Measurements from ENCODE around the gene PRSS57. TPM values are rescaled to one million over a fixed set of nuclear protein-coding genes. Genes with fewer than 3 reads are reported as not detected.
A peak's percentile ranks its signal among the peaks of the same experiment; 100 is the strongest.

The PRSS57 gene
- polyA plus RNA-seq, 1 donor (not counting 4 experiments of a cell fraction or from before 2014, with no cell fraction given) = not detected

- DNase-seq (ENCODE audit: low read depth, low spot score) = no peak
- Histone ChIP-seq H3K4me1 (ENCODE audit: control insufficient read depth, extremely low read depth, insufficient read depth, low read length) (peaks cover 48% of the 10 kb centered on the region), H3K27ac (ENCODE audit: control insufficient read depth, insufficient read depth, low read length) (peak overlapping the region; percentile 96), H3K9me3 (ENCODE audit: control insufficient read depth, low read depth, low read length) (no peaks in the 10 kb centered on the region), H3K4me2 (ENCODE audit: control insufficient read depth, extremely low read depth, insufficient read depth, low read depth, low read length) (peak overlapping the region; percentile 99), H3K4me3 (ENCODE audit: control insufficient read depth in 2 of 3, extremely low read depth in 1 of 3, insufficient read depth in 2 of 3, low read depth in 1 of 3, low read length in 3 of 3) (peak overlapping the region; percentile 84 to 96 (median 85)), H3K9ac (ENCODE audit: control insufficient read depth, extremely low read depth, insufficient read depth, low read length) (peak overlapping the region; percentile 86), H3K36me3 (ENCODE audit: control insufficient read depth in 2 of 2, extremely low read depth in 1 of 2, insufficient read depth in 2 of 2, low read length in 2 of 2) (peaks cover 10 to 11% of the 10 kb centered on the region in 2 experiments), H3K9me1 (ENCODE audit: control insufficient read depth, extremely low read depth, insufficient read depth, low read length) (peaks cover 6% of the 10 kb centered on the region), H2AFZ (ENCODE audit: control insufficient read depth, low read length) (no peak overlapping the region), H3K27me3 (ENCODE audit: control insufficient read depth, extremely low read depth, insufficient read depth, low read length) (no peaks in the 10 kb centered on the region), H4K20me1 (ENCODE audit: control insufficient read depth, extremely low read depth, insufficient read depth, low read length) (peaks cover 50% of the 10 kb centered on the region), H3K79me2 (ENCODE audit: control insufficient read depth, insufficient read depth, low read length) (peaks cover 71% of the 10 kb centered on the region)
- no peak for TF ChIP-seq CTCF (optimal IDR thresholded peaks at IDR 0.05 in 1 of 3, IDR thresholded peaks at IDR 0.05 in 1 of 3, conservative IDR thresholded peaks at IDR 0.05 in 1 of 3; ENCODE audit: extremely low read depth in 1 of 3, insufficient read depth in 2 of 3, low read length in 3 of 3)
- no peak for TF ChIP-seq EZH2 (IDR thresholded peaks at IDR 0.05; ENCODE audit: low read length)
- dilution Hi-C loops (cut with MboI; ENCODE audit: extremely low pct_ligation_motif_present, low sequenced_read_pairs) = no loop called here
- FAIRE-seq = no peak
Measured at GRCh38 chr19:660793-661426, 34.3 kb downstream of the PRSS57 start.

GRCh38 chr19:658916-659839 lies 36.1 kb downstream of the PRSS57 start:
- peaks cover 59% of the 10 kb centered on the region for H4K20me1 ChIP-seq (ENCODE audit: control insufficient read depth, extremely low read depth, insufficient read depth, low read length)
- dilution Hi-C loops (cut with MboI; ENCODE audit: extremely low pct_ligation_motif_present, low sequenced_read_pairs) = no loop called here
- peaks cover 88% of the 10 kb centered on the region for H3K79me2 ChIP-seq (ENCODE audit: control insufficient read depth, insufficient read depth, low read length)
- H3K27ac ChIP-seq (ENCODE audit: control insufficient read depth, insufficient read depth, low read length) = peak overlapping the region; percentile 96
- no peaks in the 10 kb centered on the region for H3K27me3 ChIP-seq (ENCODE audit: control insufficient read depth, extremely low read depth, insufficient read depth, low read length)
- H3K36me3 ChIP-seq (ENCODE audit: control insufficient read depth in 2 of 2, extremely low read depth in 1 of 2, insufficient read depth in 2 of 2, low read length in 2 of 2) = peaks cover 16 to 20% of the 10 kb centered on the region in 2 experiments
- TF ChIP-seq CTCF (optimal IDR thresholded peaks at IDR 0.05 in 1 of 3, IDR thresholded peaks at IDR 0.05 in 1 of 3, conservative IDR thresholded peaks at IDR 0.05 in 1 of 3; ENCODE audit: extremely low read depth in 1 of 3, insufficient read depth in 2 of 3, low read length in 3 of 3) = peak in 2 of 3 experiments; percentile 1 to 24
- no peak for TF ChIP-seq EZH2 (IDR thresholded peaks at IDR 0.05; ENCODE audit: low read length)
- FAIRE-seq = peak; percentile 83
- peaks cover 6% of the 10 kb centered on the region for H3K9me1 ChIP-seq (ENCODE audit: control insufficient read depth, extremely low read depth, insufficient read depth, low read length)
- peak overlapping the region; percentile 99 for H3K4me2 ChIP-seq (ENCODE audit: control insufficient read depth, extremely low read depth, insufficient read depth, low read depth, low read length)
- H3K4me1 ChIP-seq (ENCODE audit: control insufficient read depth, extremely low read depth, insufficient read depth, low read length) = peaks cover 43% of the 10 kb centered on the region
- H3K9ac ChIP-seq (ENCODE audit: control insufficient read depth, extremely low read depth, insufficient read depth, low read length) = peak overlapping the region; percentile 86
- no peak overlapping the region for H2AFZ ChIP-seq (ENCODE audit: control insufficient read depth, low read length)
- H3K9me3 ChIP-seq (ENCODE audit: control insufficient read depth, low read depth, low read length) = no peaks in the 10 kb centered on the region
- peak overlapping the region; percentile 29 to 48 (median 33) for H3K4me3 ChIP-seq (ENCODE audit: control insufficient read depth in 2 of 3, extremely low read depth in 1 of 3, insufficient read depth in 2 of 3, low read depth in 1 of 3, low read length in 3 of 3)
- peak; percentile 70 for DNase-seq (ENCODE audit: low read depth, low spot score)

Measured in keratinocyte (primary cell).